NCI-H345 treated with DMSO at 0.1 percent for 48 hours (cell line): ENCODE results near the gene LMNTD1.
"Not testable (repeated sequence)": the region's sequence is repeated elsewhere in the genome, so short reads cannot be mapped to it uniquely, and the experiment has no call there.

Experiments
- DNase-seq: peaks from one replicate; lab custom pipeline; 2025; ENCODE audit not compliant: unreplicated experiment; lab: John Stamatoyannopoulos, UW

The LMNTD1 gene

GRCh38 chr12:25553098-25553497, at the start of gene LMNTD1:
TSS of gene LMNTD1 (minus strand) at chr12:25553283. CDS start at chr12:25552959, 324 bp downstream.
- no peak for DNase-seq

GRCh38 chr12:25598956-25599355, 45.9 kb upstream of the LMNTD1 start:
- DNase-seq: no peak

GRCh38 chr12:25595496-25595895, 42.4 kb upstream of the LMNTD1 start:
- DNase-seq: not testable (repeated sequence)

GRCh38 chr12:25594376-25594775, 41.3 kb upstream of the LMNTD1 start:
- no peak for DNase-seq

- DNase-seq: no peak
These were observed 39.8 kb upstream of the LMNTD1 start for GRCh38 chr12:25592725-25593495.

GRCh38 chr12:25591144-25591543, 38.1 kb upstream of the LMNTD1 start:
- no peak for DNase-seq

- no peak for DNase-seq
These were observed 37.1 kb upstream of the LMNTD1 start for GRCh38 chr12:25590011-25590721.

GRCh38 chr12:25587346-25587745, 34.3 kb upstream of the LMNTD1 start:
- DNase-seq: no peak

- DNase-seq: no peak
These were observed 32.6 kb upstream of the LMNTD1 start for GRCh38 chr12:25585662-25586061.

GRCh38 chr12:25585021-25585523, 32.0 kb upstream of the LMNTD1 start:
- no peak for DNase-seq

GRCh38 chr12:25584596-25584995, 31.5 kb upstream of the LMNTD1 start:
- no peak for DNase-seq

GRCh38 chr12:25583545-25583944, 30.5 kb upstream of the LMNTD1 start:
- no peak for DNase-seq

- DNase-seq: no peak
These were observed 28.0 kb upstream of the LMNTD1 start for GRCh38 chr12:25581067-25581466.

- DNase-seq: no peak
These were observed 25.5 kb upstream of the LMNTD1 start for GRCh38 chr12:25578411-25579143.

GRCh38 chr12:25574761-25575160, 21.7 kb upstream of the LMNTD1 start:
- DNase-seq: no peak

- DNase-seq: no peak
These were observed 20.3 kb upstream of the LMNTD1 start for GRCh38 chr12:25573346-25573745.

- no peak for DNase-seq
These were observed 17.3 kb upstream of the LMNTD1 start for GRCh38 chr12:25570418-25570817.

GRCh38 chr12:25566202-25566949, 13.3 kb upstream of the LMNTD1 start:
- no peak for DNase-seq

GRCh38 chr12:25558586-25558985, 5.5 kb upstream of the LMNTD1 start:
- DNase-seq: no peak

- DNase-seq: no peak
These were observed 4.8 kb upstream of the LMNTD1 start for GRCh38 chr12:25557830-25558436.
